ENCODE results near the gene MNX1. TPM values are rescaled to one million over a fixed set of nuclear protein-coding genes. Genes with fewer than 3 reads are reported as not detected.

MNX1 gene
- total and polyA plus RNA-seq, 10 of the 15 experiments (the other 5 are each of a cell fraction or from before 2014, with no cell fraction given), result 0.22 to 2.7 (median 1.3) TPM; not detected in 1

DNA sequence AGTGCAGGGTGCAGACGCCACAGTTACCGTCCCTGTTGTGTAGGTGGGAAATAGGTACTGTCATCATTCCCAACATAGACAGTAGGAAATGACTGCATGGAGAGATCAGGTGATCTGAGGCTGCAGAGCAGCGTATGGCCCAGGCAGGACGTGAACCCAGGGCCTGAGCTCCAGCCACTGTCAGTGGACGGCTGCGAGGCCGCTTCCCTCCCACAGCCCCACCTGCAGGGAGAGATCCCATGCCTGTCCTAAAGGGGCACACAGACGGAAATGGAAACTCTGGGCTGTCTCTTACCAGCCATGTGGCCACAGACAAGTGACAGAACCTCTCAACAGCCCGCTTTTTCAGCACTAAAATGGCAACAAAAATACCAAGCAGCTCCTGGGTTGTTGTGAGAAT is 44.5 kb upstream of the MNX1 start (continued):
- TF ChIP-seq, protein P1, sequence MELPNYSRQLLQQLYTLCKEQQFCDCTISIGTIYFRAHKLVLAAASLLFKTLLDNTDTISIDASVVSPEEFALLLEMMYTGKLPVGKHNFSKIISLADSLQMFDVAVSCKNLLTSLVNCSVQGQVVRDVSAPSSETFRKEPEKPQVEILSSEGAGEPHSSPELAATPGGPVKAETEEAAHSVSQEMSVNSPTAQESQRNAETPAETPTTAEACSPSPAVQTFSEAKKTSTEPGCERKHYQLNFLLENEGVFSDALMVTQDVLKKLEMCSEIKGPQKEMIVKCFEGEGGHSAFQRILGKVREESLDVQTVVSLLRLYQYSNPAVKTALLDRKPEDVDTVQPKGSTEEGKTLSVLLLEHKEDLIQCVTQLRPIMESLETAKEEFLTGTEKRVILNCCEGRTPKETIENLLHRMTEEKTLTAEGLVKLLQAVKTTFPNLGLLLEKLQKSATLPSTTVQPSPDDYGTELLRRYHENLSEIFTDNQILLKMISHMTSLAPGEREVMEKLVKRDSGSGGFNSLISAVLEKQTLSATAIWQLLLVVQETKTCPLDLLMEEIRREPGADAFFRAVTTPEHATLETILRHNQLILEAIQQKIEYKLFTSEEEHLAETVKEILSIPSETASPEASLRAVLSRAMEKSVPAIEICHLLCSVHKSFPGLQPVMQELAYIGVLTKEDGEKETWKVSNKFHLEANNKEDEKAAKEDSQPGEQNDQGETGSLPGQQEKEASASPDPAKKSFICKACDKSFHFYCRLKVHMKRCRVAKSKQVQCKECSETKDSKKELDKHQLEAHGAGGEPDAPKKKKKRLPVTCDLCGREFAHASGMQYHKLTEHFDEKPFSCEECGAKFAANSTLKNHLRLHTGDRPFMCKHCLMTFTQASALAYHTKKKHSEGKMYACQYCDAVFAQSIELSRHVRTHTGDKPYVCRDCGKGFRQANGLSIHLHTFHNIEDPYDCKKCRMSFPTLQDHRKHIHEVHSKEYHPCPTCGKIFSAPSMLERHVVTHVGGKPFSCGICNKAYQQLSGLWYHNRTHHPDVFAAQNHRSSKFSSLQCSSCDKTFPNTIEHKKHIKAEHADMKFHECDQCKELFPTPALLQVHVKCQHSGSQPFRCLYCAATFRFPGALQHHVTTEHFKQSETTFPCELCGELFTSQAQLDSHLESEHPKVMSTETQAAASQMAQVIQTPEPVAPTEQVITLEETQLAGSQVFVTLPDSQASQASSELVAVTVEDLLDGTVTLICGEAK (IDR thresholded peaks at IDR 0.05; ENCODE audit: borderline replicate concordance), result no peak
- TF ChIP-seq, protein P2, sequence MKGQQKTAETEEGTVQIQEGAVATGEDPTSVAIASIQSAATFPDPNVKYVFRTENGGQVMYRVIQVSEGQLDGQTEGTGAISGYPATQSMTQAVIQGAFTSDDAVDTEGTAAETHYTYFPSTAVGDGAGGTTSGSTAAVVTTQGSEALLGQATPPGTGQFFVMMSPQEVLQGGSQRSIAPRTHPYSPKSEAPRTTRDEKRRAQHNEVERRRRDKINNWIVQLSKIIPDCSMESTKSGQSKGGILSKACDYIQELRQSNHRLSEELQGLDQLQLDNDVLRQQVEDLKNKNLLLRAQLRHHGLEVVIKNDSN (IDR thresholded peaks at IDR 0.05; ENCODE audit: borderline replicate concordance, extremely low read length, insufficient read depth, low read depth, low read length), result no peak
- no peak for TF ChIP-seq CREM (IDR thresholded peaks at IDR 0.05; ENCODE audit: low read depth)

DNA sequence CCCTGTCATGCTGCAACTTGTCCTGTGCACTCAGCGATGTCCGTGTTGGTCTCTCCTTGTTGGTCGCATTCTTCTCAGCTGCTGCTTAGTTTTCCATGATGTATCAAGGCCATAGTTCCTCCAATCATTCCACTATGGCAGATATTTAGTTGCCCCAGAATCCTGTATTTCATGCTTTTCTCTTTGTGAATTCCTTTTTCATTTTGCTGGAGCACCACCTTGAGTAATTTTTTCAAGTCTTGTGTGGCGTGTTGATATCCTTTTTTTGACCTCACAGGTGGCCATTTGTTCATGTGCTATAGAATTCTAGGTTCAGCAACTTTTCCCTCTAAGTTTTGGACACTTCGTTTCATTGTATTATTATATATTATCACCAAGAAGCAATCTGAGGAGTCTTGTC is 42.7 kb upstream of the MNX1 start:
- Histone ChIP-seq H2AFZ (ENCODE audit: control insufficient read depth, low read depth, low read length) (no peak overlapping the region), H3K9ac (ENCODE audit: control insufficient read depth, insufficient read depth, low read length) (no peak overlapping the region), H3K4me3 (no peak overlapping the region), H3K27ac (ENCODE audit: control insufficient read depth, insufficient read depth) (no peak overlapping the region), H3K27me3 (replicated peaks in 1 of 2; ENCODE audit: control insufficient read depth in 2 of 2, insufficient read depth in 2 of 2, low read length in 1 of 2) (no peaks in the 10 kb centered on the region), H4K20me1 (ENCODE audit: control insufficient read depth, insufficient read depth) (no peaks in the 10 kb centered on the region), H3K36me3 (ENCODE audit: control insufficient read depth in 2 of 2, insufficient read depth in 2 of 2, low read length in 1 of 2) (no peaks in the 10 kb centered on the region), H3K79me2 (ENCODE audit: control insufficient read depth, insufficient read depth, low read length) (no peaks in the 10 kb centered on the region), H3K4me1 (ENCODE audit: control insufficient read depth, insufficient read depth, low read length) (no peaks in the 10 kb centered on the region), H3K9me3 (replicated peaks; ENCODE audit: control insufficient read depth, insufficient read depth, low read length) (no peaks in the 10 kb centered on the region), H3K4me2 (ENCODE audit: control insufficient read depth, insufficient read depth) (no peak overlapping the region)
- 48% methylated on average over 5 of the region's 5 CpGs for WGBS (ENCODE audit: insufficient coverage, insufficient replicate concordance, low lambda C conversion rate, missing lambda C conversion rate)
- SMC1A ChIA-PET (ENCODE audit: uncharacterized antibody, unreplicated experiment), result no interaction called here
- CTCF ChIA-PET, result no interaction called here
- intact Hi-C loops (cut with micrococcal nuclease; ENCODE audit: unreplicated experiment) (no loop called here), in situ Hi-C loops (cut with MboI) (no loop called here)
- no TSS peak for BruUV-seq (replicated peaks)
- POLR2A ChIA-PET, result no interaction called here
- ATAC-seq (no peak), FAIRE-seq (no peak), DNase-seq (ENCODE audit: low read depth, low spot score) (no peak)
- RAD21 ChIA-PET (ENCODE audit: unreplicated experiment), result no interaction called here
- TF ChIP-seq, protein P3, sequence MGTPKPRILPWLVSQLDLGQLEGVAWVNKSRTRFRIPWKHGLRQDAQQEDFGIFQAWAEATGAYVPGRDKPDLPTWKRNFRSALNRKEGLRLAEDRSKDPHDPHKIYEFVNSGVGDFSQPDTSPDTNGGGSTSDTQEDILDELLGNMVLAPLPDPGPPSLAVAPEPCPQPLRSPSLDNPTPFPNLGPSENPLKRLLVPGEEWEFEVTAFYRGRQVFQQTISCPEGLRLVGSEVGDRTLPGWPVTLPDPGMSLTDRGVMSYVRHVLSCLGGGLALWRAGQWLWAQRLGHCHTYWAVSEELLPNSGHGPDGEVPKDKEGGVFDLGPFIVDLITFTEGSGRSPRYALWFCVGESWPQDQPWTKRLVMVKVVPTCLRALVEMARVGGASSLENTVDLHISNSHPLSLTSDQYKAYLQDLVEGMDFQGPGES (IDR thresholded peaks at IDR 0.05), result no peak
- no peak for TF ChIP-seq POLR2AphosphoS5 (IDR thresholded peaks at IDR 0.05; ENCODE audit: low read length)
- TF ChIP-seq POLR2AphosphoS2 (IDR thresholded peaks at IDR 0.05; ENCODE audit: low read depth, low read length), result no peak
- no peak for TF ChIP-seq TARDBP (IDR thresholded peaks at IDR 0.05; ENCODE audit: borderline replicate concordance)
- no peak for TF ChIP-seq WRNIP1 (IDR thresholded peaks at IDR 0.05; ENCODE audit: borderline replicate concordance, low read depth, low read length)
